GM12878 (cell line): ENCODE results near the gene NCBP1. TPM values are rescaled to one million over a fixed set of nuclear protein-coding genes. Genes with fewer than 3 reads are reported as not detected.

ENCODE experiments used
- ATAC-seq: fragments of 200-7000 bp; cut with Tn5 transposase; 3 replicates; pipeline ENCODE4 v1.9.1; 2020; ENCODE audit warnings: mild to moderate bottlenecking, moderate library complexity
- BruUV-seq: library from RNA; stranded (reverse); fragments of 400-500 nt; replicated peaks from 2 replicates; lab custom pipeline; 2021; lab: Mats Ljungman, UMichigan
- CTCF ChIA-PET: fragments of 300-600 bp; sonication (Branson Sonifier 250); formaldehyde crosslinking; extraction: SDS; loops from one replicate; lab custom pipeline; 2021; ENCODE audit warnings: inconsistent platforms; lab: Yijun Ruan, JAX
- POLR2A ChIA-PET: fragments of 350-600 bp; formaldehyde crosslinking; extraction: SDS; loops from one replicate; lab custom pipeline; 2021; ENCODE audit warnings: inconsistent platforms; lab: Charles Lee
- RAD21 ChIA-PET: fragments of 300-600 bp; sonication (Branson Sonifier 250); formaldehyde crosslinking; loops from one replicate; lab custom pipeline; 2023; ENCODE audit warnings: antibody characterized with exemption; ENCODE audit not compliant: unreplicated experiment; lab: Charles Lee
- SMC1A ChIA-PET: fragments of 300-600 bp; sonication (Branson Sonifier 250); formaldehyde crosslinking; loops from one replicate; lab custom pipeline; 2023; ENCODE audit not compliant: unreplicated experiment, uncharacterized antibody; lab: Charles Lee
- DNase-seq: peaks from one replicate; pipeline ENCODE4 v3.0.0-alpha.2; 2011; ENCODE audit warnings: low read depth, low spot score
- FAIRE-seq: peaks from 3 replicates; lab custom pipeline; 2011; peaks lifted over from hg19 to GRCh38; lab: Jason Lieb, UNC
- H2AFZ ChIP-seq: 2 replicates; pipeline ENCODE4 v1.6.0; 2011; ENCODE audit warnings: low read depth, low read length, control low read depth; ENCODE audit not compliant: control insufficient read depth
- H3K27ac ChIP-seq: 2 replicates; pipeline ENCODE4 v1.5.1; 2011; ENCODE audit warnings: control low read depth; ENCODE audit not compliant: control insufficient read depth, insufficient read depth
- H3K27me3 ChIP-seq, 2 experiments: replicated peaks in 1 of 2; 2 replicates each; pipeline versions ENCODE4 v1.6.0 to v1.6.1; 2011; ENCODE audit warnings: low read length in 1 of 2; ENCODE audit not compliant: control insufficient read depth in 2 of 2, insufficient read depth in 2 of 2
- H3K36me3 ChIP-seq, 2 experiments: 2 replicates each; pipeline ENCODE4 v1.5.1; 2011; ENCODE audit warnings: low read length in 1 of 2; ENCODE audit not compliant: control insufficient read depth in 2 of 2, insufficient read depth in 2 of 2
- H3K4me1 ChIP-seq: 2 replicates; pipeline ENCODE4 v1.6.1; 2011; ENCODE audit warnings: mild to moderate bottlenecking, low read length, moderate library complexity, mixed read lengths; ENCODE audit not compliant: control insufficient read depth, insufficient read depth
- H3K4me2 ChIP-seq: 2 replicates; pipeline ENCODE4 v1.6.0; 2011; ENCODE audit warnings: control low read depth; ENCODE audit not compliant: control insufficient read depth, insufficient read depth
- H3K4me3 ChIP-seq: fragments of 200-600 bp; sonication (generic); 2 replicates; pipeline ENCODE4 v1.5.1; 2016
- H3K79me2 ChIP-seq: 2 replicates; pipeline ENCODE4 v1.6.0; 2011; ENCODE audit warnings: low read length; ENCODE audit not compliant: control insufficient read depth, insufficient read depth
- H3K9ac ChIP-seq: 2 replicates; pipeline ENCODE4 v1.8.0; 2011; ENCODE audit warnings: low read length, control low read depth, mixed read lengths; ENCODE audit not compliant: control insufficient read depth, insufficient read depth
- H3K9me3 ChIP-seq: replicated peaks from 3 replicates; pipeline ENCODE4 v1.5.1; 2011; ENCODE audit warnings: mild to moderate bottlenecking, low read length; ENCODE audit not compliant: control insufficient read depth, insufficient read depth
- H4K20me1 ChIP-seq: 2 replicates; pipeline ENCODE4 v1.6.0; 2011; ENCODE audit not compliant: control insufficient read depth, insufficient read depth
- ATF2 ChIP-seq: IDR thresholded peaks from 2 replicates; pipeline ENCODE4 v1.6.1; 2012; ENCODE audit warnings: low read length, inconsistent platforms
- ATF7 ChIP-seq: fragments of 450-650 bp; IDR thresholded peaks from 2 replicates; pipeline ENCODE4 v1.6.1; 2016; ENCODE audit warnings: low read depth, mild to moderate bottlenecking
- JUNB ChIP-seq: IDR thresholded peaks from 2 replicates; pipeline ENCODE4 v1.6.1; 2016; ENCODE audit warnings: antibody characterized with exemption, mild to moderate bottlenecking
- MLLT1 ChIP-seq: fragments of 450-650 bp; IDR thresholded peaks from 2 replicates; pipeline ENCODE4 v1.6.1; 2016; ENCODE audit warnings: mild to moderate bottlenecking
- MTA2 ChIP-seq: fragments of 450-650 bp; IDR thresholded peaks from 2 replicates; pipeline ENCODE4 v1.6.1; 2016; ENCODE audit warnings: low read depth, mild to moderate bottlenecking, moderate library complexity
- NBN ChIP-seq: fragments of 450-650 bp; IDR thresholded peaks from 2 replicates; pipeline ENCODE4 v1.6.1; 2016
- RUNX3 ChIP-seq: IDR thresholded peaks from 2 replicates; pipeline ENCODE4 v1.6.1; 2012; ENCODE audit warnings: low read length, inconsistent platforms
- SKIL ChIP-seq: fragments of 450-650 bp; IDR thresholded peaks from 2 replicates; pipeline ENCODE4 v1.6.1; 2017; ENCODE audit warnings: mild to moderate bottlenecking, low read depth, inconsistent platforms; ENCODE audit not compliant: poor library complexity, severe bottlenecking
- SMARCA5 ChIP-seq: fragments of 450-650 bp; IDR thresholded peaks from 2 replicates; pipeline ENCODE4 v1.6.1; 2017; ENCODE audit warnings: mild to moderate bottlenecking
- SPI1 ChIP-seq: IDR thresholded peaks from 2 replicates; pipeline ENCODE4 v1.6.1; 2011; ENCODE audit warnings: low read depth, mild to moderate bottlenecking, low read length, moderate library complexity, borderline replicate concordance; ENCODE audit not compliant: insufficient read depth
- STAT3 ChIP-seq: IDR thresholded peaks from 2 replicates; pipeline ENCODE4 v1.6.1; 2011; ENCODE audit warnings: low read depth, low read length, improper control_type of control experiment
- ZNF217 ChIP-seq: fragments of 450-650 bp; IDR thresholded peaks from 2 replicates; pipeline ENCODE4 v1.6.1; 2017; ENCODE audit warnings: antibody characterized with exemption, mild to moderate bottlenecking
- ZNF592 ChIP-seq: fragments of 450-650 bp; IDR thresholded peaks from 2 replicates; pipeline ENCODE4 v1.6.1; 2017; ENCODE audit warnings: mild to moderate bottlenecking, moderate library complexity
- WGBS: methylation state at CpG from one replicate; pipeline ENCODE4 v1.1.6; 2016; ENCODE audit warnings: low lambda C conversion rate; ENCODE audit not compliant: insufficient replicate concordance, insufficient coverage; ENCODE audit errors: missing lambda C conversion rate; 5-methylcytosine and 5-hydroxymethylcytosine counted together
- in situ Hi-C: fragments of 300-500 bp; cut with MboI; formaldehyde crosslinking; loops from 9 replicates; pipeline ENCODE4 v1.14.3; 2018; ENCODE audit warnings: mixed read lengths
- intact Hi-C: fragments of 100-400 bp; cut with micrococcal nuclease; formaldehyde crosslinking; loops from one replicate; pipeline ENCODE4 v1.14.2; 2022; ENCODE audit not compliant: unreplicated experiment
- polyA plus RNA-seq, 11 experiments: library from polyadenylated mRNA; depleted of rRNA in 4 of 11; unstranded in 6 of 11; stranded (reverse) in 5 of 11; fragments of >200 nt; fragmentation: Nextera tagmentation in 4 of 11; fragmentation: Illumina TruSeq in 1 of 11; extraction: Ambion mirVana in 4 of 11; extraction: Trizol in 1 of 11; gene quantifications; 1 replicate in 1 of 11; 2 replicates in 10 of 11; pipeline versions ENCODE4 v1.2.1 to v1.2.3, GENCODE V29; 2011 to 2016; ENCODE audit warnings: inconsistent platforms in 2 of 11, missing spikeins in 2 of 11, low read depth in 1 of 11
- total RNA-seq, 4 experiments: library from RNA; depleted of rRNA in 3 of 4; stranded (reverse); fragments of >200 nt in 3 of 4; fragmentation: Illumina TruSeq in 1 of 4; extraction: Trizol in 1 of 4; gene quantifications; 2 replicates each; pipeline versions ENCODE4 v1.2.1 to v1.2.3, GENCODE V29; 2013 to 2021

NCBP1 gene
- total and polyA plus RNA-seq, 10 of the 15 experiments (the other 5 are each of a cell fraction or from before 2014, with no cell fraction given): 14.7 to 70.9 (median 36.0) TPM

GRCh38 chr9:97617939-97618416 is 15.6 kb upstream of the NCBP1 start:
- TF ChIP-seq ATF7 (0 out of 2 replicates have a peak, but pooled peaks have one; percentile 23), SPI1 (peak; percentile 61; the same call in 1 of the 2 replicates), STAT3 (no peak), RUNX3 (0 out of 2 replicates have a peak, but pooled peaks have one; percentile 36), NBN (no peak), ZNF592 (no peak), ZNF217 (peak; percentile 84; the same call in 1 of the 2 replicates), JUNB (peak; percentile 88), MLLT1 (no peak), SMARCA5 (0 out of 2 replicates have a peak, but pooled peaks have one; percentile 51), SKIL (no peak), ATF2 (0 out of 2 replicates have a peak, but pooled peaks have one; percentile 25), MTA2 (0 out of 2 replicates have a peak, but pooled peaks have one; percentile 17)
- ChIA-PET RAD21 (interaction anchor here (1.1 to 12.4 kb wide), 5 partner anchors 11 to 206 kb away, joined by 3 to 270 read pairs (median 6); partner anchors contain the start of genes NCBP1, TDRD7 and TSTD2), POLR2A (interaction anchor here (1.1 kb wide), 1 partner anchor 16 kb away, joined by 6 read pairs; the partner anchor contains the start of genes NCBP1 and TSTD2), SMC1A (interaction anchor here (0.8 to 5.7 kb wide), 9 partner anchors 9 to 250 kb away, joined by 3 to 49 read pairs (median 6); partner anchors contain the start of genes NCBP1, TMOD1 and TSTD2), CTCF (interaction anchor here (0.9 to 13.2 kb wide), 8 partner anchors 9 to 500 kb away, joined by 3 to 515 read pairs (median 4); partner anchors contain the start of genes NCBP1 and TSTD2)
- in situ Hi-C loops: loop anchor here (5.0 to 25.0 kb wide), 2 partner anchors 206 to 756 kb away; partner anchors contain the start of genes TDRD7 and ZNF782
- H3K4me3 ChIP-seq: no peak overlapping the region
- peaks cover 3 to 10% of the 10 kb centered on the region in 2 experiments; a peak in 3 of 4 replicates for H3K36me3 ChIP-seq
- H3K9me3 ChIP-seq: no peaks in the 10 kb centered on the region; the same call in 2 of the 3 replicates
- 0% methylated on average over 1 of the region's 1 CpG for WGBS
- intact Hi-C loops: no loop called here
- no peaks in the 10 kb centered on the region for H4K20me1 ChIP-seq
- H2AFZ ChIP-seq: no peak overlapping the region
- no peaks in the 10 kb centered on the region for H3K79me2 ChIP-seq
- DNase-seq: no peak
- no peak overlapping the region for H3K9ac ChIP-seq
- H3K27me3 ChIP-seq: no peaks in the 10 kb centered on the region
- BruUV-seq: no TSS peak
- H3K27ac ChIP-seq: peak overlapping the region; percentile 40; the same call in 1 of the 2 replicates
- FAIRE-seq: peak; percentile 52
- H3K4me1 ChIP-seq: peaks cover 10% of the 10 kb centered on the region; the same call in 1 of the 2 replicates
- 0 out of 2 replicates have a peak overlapping the region, but pooled peaks have one; percentile 22 for H3K4me2 ChIP-seq
- ATAC-seq: peak; percentile 90
